HG02798 (cell line): ENCODE data around the gene ZNF354C.
A peak's percentile ranks its signal among the peaks of the same experiment; 100 is the strongest.
"Not testable (repeated sequence)": the region's sequence is repeated elsewhere in the genome, so short reads cannot be mapped to it uniquely, and the experiment has no call there.

Experiments used
- ATAC-seq: cut with Tn5 transposase; IDR thresholded peaks from one replicate; pipeline ENCODE4 v1.9.1; 2021; ENCODE audit warnings: mild to moderate bottlenecking; ENCODE audit not compliant: unreplicated experiment, poor library complexity

The ZNF354C gene

DNA sequence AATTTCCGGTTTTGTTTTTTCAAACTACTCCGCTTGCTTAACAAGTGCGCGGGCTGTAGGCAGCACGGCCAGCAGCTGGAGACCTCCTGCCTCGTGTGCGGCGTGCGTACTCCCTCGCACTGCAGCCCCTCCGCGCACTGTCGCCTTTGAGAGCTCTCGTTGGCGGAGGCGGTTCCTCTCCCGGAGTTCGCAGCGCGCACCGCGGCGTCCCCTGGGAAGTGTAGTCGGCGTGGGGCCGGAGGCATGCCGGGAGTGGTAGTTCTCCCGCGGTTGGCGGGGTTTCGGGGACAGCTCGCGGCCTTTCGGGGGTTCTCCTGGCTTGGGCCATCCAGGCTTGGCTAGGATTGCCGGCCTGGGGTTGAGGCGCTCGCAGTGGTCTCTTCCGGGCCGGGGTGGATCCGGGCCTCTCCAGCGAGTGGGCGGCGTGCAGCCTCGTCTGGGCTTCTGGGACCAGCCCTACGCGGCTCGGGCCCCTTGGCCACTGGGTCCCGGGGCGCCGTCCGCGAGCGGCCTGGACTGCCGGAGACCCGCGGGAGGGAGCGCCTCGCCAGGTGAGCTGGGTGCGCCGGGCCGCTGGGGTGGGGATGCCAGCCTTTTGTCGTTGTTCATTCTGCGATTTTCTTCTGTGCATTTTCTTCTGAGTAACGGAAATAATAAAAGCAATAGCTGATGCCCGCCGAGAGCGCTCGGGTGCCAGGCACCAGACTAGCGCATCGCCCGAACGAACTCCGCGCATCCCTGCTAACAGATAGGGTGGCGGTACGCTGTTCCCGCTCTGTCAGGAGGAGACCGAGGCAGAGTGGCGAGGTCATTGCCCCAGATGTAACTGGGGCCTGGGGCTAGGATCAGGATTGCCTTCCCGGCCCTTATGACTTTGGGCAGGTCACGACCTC, at the start of gene ZNF354C:
ZNF354C (plus strand) TSS at position 258 of the 893 bp plus-strand sequence. CDS start 1,696 bp downstream, outside the sequence.
- ATAC-seq: peak; percentile 69

DNA sequence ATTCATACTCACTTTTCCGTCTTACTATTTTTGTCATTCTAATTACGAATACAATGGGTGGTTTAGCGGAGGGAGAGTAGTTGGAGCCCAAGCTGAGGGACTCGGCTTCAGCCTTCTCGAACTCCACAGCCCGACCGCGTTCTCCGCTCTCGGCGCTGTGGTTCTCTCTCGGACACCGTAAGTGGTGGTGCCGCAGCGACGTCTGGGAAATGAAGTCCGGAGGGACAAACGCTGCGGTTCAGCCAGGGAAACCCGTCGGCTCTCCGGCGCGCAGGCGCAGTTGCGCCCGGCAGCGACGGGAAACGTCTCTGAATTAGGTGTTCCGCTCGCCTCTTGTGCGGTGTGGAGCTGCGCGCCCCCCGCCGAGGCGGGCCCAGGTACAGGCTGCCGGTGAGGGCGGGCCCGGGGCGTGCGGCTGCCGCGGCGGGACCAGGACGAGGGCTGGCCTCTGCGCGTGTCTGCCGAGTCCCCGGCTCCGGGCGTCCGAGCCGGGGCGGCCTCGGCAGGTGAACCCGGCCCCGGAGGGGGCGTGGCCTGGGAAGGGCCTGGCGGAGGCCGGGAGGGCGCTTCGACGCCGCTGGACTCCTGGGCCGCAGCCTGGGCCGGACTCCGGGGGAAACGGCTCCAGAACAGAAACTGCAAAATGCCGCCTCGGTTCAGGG, 36.5 kb upstream of the ZNF354C start, which contains the start of gene ZNF879:
ZNF879 (plus strand) TSS at position 277 of the 662 bp plus-strand sequence. CDS start 1,201 bp downstream, outside the sequence.
- ATAC-seq: peak; percentile 83

DNA sequence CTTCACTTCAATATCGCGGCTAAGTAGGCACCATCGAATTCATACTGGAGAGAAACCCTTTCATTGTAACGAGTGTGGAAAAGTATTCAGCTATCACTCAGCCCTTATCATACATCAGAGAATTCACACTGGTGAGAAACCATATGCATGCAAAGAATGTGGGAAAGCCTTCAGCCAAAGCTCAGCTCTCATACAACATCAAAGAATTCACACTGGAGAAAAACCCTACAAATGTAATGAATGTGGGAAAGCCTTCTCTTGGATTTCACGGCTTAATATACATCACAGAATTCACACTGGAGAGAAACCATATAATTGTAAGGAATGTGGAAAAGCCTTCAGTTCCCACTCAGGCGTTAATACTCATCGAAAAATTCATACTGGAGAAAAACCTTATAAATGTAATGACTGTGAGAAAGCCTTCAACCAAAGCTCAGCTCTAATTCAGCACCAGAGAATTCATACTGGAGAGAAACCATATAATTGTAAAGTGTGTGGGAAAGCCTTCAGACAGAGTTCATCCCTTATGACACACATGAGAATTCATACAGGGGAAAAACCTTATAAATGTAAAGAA, 27.1 kb upstream of the ZNF354C start:
- no peak for ATAC-seq

DNA sequence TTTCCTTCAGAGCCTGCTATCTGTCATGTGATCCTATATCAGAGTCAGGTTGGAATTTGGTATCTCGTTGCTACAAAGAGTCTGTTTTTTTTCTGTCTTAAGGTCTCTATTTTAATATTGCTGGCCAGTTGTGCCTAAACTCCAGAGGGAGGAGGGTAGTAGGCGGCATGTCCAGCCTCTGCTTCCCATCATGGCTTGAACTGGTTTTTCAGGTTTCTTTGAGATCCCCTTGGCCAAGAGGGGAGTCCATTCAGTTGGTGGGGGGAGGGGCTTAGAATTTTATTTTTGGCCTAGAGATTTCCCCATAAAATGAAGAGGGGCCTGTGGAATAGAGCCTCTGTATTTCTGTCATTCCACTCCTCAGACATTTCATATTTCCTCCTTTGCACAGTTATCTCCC, 15.4 kb upstream of the ZNF354C start:
- no peak for ATAC-seq

DNA sequence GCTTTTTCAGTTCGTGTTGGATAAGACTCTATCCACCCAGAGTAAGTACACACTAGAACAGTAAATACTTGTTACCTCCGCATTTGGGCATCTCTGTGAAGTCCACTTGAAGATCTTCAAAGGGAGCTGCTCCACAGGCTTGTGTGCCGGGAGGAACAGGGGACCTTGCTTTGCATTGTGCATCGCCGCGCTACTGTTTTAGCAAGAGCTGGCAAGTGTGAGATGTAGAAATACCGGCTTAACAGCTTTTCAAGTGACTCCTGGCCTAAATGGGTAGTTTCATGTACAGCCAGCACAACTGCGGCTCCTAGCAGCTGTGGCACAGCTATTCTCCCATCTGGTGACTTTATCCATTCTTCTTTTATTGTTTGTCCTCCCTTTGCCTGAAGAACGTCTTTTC, 8.4 kb upstream of the ZNF354C start:
- no peak for ATAC-seq

DNA sequence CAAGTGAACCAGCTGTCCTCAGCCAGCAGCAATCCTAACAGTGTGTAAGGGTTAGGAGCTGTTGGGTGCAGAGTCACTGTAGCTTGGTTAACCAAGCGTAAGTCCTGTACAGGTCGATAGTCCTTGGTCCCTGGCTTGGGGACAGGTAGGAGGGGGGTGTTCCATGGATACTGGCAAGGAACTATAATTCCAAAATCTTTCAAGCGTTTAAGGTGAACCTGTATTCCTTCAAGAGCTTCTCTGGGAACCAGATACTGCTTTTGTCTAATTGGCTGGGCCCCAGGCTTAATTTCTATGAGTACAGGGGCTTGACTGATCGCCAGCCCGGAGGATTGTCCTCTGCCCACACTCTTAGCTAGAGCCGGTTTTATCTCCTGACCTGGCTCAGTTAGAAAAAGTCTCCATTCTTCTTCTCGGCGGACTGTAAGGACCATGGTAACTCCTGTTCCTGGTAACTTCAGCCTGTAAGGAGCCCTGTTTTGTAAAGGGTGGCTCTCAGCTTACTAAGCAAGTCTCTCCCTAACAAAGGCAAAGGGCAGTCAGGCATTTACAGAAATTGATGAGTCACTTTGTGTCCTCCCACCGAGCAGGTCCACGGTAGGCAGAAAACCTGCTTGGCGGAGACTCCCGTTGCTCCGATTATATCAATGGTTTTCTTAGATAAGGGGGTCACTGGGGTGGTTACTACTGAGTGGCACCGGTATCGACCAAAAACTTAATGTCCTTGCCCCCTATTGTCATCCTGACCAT, 6.0 kb upstream of the ZNF354C start:
- ATAC-seq: no peak

DNA sequence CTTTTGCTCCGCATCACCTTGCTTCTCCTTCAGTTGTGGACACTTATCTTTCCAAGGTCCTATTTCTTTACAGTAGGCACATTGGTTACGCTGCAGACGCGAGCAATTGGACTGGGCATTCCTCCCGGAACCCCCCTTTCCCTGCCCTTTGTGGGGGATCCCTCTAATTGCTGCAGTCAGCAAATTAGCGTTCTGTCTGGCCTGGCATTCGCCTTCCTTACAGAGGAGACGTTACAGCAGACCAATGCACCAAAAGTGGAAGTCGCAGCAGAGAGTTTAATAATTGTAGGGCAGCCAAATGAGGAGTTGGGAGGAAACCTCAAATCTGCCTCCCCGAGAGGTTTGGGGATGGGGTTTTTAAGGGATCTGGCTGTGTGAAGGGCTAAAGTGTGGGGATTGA, 5.3 kb upstream of the ZNF354C start:
- no peak for ATAC-seq

DNA sequence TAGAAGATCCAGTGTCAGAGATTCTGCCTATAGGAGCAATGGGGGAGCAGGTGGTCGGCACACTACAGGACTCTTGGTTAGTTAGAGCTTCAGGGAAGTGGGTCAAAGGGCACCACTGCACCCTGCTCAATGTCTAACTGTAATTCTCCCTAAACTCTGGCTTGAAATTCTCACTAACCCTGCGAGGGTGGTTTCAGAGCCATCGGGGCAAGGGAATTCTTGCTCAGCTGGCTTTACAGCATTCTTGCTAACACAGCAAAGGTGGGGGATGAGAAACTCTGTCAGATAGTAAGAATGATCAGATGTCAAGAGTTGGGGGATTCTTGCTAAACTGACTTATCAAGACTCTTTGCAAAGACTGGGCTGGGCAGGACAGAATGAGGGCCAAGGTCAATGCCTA, 4.7 kb upstream of the ZNF354C start:
- ATAC-seq: no peak

DNA sequence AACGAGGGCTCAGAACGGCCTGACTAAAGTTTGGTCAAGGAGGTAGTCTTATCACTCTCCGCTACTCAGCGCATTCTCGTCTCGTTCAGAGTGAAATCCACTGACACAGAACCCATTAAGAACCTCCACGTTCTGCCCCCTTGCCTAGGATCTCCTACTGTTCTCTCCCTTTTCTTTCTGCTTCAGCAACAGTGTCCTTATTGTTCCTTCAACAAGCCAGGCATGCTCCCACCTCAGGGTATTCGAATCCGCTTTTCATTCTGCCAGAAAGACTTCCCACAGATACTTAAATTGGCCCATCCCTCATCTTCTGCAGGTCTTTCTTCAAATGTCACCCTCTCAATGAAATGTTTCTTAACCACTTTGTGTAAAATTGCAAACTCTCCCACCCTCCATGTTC, 4.3 kb upstream of the ZNF354C start:
- ATAC-seq: no peak

DNA sequence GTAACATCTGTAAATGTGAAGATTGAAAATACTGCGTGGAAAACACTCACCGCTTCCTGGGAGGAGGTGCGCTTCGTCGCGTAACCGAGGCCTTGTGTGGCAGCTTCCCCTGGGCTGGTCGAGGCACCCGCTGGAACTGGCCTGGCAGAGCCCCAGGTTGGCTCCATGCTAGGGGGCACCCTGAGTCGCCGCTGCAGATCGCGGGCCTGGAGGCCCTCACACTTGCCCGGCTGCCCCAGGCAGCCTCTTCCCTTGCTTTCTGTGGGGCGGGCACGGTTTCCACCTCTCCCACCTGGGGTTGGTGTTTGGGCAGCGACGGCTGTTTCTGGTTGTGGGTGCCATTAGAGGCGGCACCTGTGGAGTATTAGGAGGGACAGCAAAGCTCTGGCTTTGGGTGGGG, 852 bp downstream of the ZNF354C start:
- no peak for ATAC-seq

DNA sequence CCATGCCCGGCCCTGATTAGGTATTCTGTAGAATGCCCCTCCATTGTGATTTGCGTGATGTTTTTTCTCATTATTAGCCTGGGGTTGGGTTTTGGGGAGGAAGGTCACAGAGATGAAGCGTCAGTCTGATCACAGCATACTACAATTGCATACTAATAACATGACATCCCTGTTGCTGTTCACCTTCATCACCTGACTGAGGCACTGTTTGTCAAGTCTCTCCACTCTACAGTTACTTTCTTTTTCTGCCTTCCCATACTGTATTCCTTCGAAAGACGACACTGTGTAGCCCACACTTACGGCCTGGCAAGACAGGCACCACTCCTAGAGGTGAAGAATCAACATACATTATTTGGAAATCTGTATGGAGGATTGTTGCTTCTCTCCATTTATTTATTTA, 5.5 kb downstream of the ZNF354C start:
- ATAC-seq: no peak

DNA sequence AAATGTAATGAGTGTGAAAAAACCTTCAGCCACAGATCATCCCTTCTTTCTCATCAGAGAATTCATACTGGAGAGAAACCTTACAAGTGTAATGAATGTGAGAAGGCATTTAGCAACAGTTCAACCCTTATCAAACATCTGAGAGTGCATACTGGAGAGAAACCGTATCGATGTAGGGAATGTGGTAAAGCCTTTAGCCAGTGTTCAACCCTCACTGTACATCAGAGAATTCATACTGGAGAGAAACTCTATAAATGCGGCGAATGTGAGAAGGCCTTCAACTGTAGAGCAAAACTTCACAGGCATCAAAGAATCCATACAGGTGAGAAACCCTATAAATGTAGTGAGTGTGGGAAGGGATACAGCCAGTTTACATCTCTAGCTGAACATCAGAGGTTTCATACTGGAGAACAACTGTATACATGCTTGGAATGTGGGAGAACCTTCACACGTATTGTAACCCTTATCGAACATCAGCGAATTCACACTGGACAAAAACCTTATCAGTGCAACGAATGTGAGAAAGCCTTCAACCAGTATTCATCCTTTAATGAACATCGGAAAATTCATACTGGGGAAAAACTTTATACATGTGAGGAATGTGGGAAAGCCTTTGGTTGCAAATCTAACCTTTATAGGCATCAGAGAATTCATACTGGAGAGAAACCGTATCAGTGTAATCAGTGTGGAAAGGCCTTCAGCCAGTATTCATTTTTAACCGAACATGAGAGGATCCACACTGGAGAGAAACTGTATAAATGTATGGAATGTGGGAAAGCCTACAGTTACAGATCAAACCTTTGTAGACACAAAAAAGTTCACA, 19.2 kb downstream of the ZNF354C start:
- no peak for ATAC-seq

DNA sequence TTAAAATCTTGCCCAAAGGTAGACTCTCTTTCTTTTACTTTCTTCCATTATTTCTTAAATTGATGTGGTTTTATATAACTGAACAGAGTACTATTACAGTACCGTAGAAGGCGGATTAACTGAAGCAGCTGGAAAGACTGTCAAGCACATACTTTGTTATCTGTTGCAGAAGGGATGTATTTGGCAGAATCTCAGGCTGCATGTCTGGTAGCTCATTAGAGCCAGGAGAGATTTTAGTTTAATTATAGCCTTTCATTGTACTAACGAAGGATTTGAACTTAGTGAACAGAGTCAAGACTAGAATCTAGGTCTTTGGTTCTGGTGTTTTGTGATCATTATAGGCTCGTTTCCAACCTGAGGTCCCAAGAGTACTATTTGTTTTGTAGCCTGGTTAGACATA, 20.6 kb downstream of the ZNF354C start:
- ATAC-seq: no peak

DNA sequence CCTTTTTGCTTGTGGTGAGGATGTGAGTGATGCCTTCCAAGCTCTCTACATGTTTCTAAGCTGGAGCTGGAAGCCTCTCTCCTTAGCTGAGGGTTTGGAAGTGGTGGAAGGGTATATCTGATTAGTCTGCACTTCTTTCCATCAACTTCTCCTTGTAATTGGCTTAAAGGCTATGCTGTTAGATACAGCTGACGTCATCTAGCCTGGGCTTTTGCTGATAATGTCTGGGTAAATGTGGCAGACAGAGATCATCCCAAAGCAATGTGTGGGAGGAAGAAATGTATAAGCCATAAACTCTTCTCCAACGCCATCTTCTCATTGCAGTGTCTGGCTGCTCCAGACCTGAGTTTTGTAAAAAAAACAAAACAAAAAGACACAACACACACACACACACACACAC, 29.3 kb downstream of the ZNF354C start:
- ATAC-seq: no peak

DNA sequence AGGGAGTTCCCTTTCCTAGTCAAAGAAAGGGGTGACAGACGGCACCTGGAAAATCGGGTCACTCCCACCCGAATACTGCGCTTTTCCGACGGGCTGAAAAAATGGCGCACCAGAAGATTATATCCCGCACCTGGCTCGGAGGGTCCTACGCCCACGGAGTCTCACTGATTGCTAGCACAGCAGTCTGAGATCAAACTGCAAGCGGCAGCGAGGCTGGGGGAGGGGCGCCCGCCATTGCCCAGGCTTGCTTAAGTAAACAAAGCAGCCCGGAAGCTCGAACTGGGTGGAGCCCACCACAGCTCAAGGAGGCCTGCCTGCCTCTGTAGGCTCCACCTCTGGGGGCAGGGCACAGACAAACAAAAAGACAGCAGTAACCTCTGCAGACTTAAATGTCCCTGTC, 41.1 kb downstream of the ZNF354C start:
- ATAC-seq: not testable (repeated sequence)

DNA sequence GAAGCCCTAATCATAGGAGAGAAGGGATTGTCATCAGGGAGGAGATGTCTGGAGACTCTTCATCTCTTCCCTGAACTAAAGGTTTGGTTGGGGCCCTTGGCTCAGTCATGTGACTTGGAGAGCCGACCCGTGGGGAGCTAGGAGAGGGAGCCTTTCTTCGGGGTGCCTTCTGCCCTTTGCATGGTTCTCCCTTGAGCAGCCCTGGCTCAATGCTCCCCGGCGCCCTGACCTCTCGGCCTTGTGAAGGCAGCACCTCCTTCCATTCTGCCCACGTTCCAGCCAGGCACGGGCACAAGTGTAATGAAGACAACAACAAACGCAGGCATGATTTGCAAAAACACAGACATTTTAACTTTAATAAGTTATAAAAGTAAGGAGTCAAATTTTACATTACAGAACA, 50.4 kb downstream of the ZNF354C start:
- no peak for ATAC-seq

DNA sequence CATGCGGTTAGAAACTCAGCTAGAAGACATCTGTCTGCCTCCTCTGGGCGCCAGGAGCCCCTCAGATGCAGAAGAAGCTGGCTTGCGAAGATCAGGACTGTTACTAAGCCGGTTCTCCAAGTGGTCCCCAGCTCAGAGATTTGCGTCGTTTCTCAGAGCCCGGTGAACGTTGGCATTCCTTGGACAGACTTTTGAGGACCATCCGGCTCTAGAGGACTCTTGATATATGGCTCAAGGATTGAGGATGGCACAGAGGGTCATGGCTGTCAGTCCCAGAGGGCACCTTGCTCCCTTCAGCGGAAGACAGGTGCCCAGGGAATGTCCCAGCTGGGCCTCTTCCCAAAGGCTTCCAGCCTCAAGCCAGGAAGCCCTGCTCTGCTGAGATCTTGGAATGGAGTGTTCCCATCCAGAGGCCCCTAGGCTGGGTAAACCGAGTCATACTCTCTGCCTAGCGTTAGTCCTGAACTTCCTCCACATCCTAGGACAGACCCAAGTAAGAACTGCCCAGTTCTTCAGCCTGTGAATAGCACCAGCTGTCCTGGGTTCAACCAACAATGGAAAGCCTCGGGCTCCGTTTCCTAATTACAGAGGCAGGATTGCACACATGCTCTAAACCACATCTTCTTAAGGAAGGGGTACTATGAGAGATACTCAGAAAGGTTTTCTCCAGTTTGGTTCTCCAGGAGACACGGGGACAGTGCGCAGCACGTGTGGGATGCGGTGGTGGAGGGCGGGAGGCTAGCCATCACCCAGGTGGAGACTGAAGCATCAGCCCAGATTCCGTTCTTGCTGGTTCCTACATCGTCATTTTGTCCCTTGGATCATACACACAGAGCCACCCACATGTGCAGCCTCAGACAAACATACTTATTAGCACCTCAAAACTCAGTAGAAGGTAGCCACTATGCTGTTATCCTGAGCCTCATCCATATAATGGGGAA, 51.4 kb downstream of the ZNF354C start:
- no peak for ATAC-seq

DNA sequence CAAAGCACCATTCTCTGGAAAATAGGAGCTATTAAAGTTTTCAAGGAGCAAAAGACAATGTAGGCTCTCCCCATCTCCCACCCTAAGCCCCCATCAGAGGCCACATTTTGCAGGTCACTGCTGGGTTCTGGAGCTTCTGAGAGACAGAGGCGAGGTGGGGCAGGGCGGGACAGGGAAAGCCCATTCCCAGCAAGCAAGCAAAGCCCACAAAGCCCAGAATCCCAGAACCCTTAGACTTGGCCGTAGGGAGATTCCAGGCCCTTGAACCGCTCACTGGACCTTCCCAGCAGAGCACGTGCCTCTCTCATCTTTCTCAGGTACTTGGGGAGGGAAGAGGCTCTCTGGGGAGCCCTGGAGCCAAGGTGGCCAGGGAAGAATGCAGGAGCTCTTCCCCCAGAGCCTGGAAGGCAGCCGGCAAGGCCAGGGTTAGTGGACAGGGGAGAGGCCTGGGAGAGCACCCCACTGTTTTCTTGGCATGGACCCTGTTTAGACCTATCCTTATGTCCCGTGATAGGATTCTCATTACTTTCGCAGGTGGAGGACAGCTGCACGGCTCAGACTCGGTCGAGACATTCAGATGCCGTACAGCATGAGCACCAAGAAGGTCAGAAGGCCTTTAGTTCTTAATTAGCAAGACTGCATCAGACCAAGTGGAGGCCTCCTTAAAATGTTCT, 52.4 kb downstream of the ZNF354C start:
- ATAC-seq: no peak
